NCI-H1436 treated with DMSO at 0.1 percent for 48 hours (cell line): ENCODE results near the gene CCDC61.

Experiments
- DNase-seq: peaks from one replicate; lab custom pipeline; 2025; lab: John Stamatoyannopoulos, UW

Gene CCDC61

GRCh38 chr19:46042252-46042883 is 47.1 kb downstream of the CCDC61 start:
- no peak for DNase-seq

DNA sequence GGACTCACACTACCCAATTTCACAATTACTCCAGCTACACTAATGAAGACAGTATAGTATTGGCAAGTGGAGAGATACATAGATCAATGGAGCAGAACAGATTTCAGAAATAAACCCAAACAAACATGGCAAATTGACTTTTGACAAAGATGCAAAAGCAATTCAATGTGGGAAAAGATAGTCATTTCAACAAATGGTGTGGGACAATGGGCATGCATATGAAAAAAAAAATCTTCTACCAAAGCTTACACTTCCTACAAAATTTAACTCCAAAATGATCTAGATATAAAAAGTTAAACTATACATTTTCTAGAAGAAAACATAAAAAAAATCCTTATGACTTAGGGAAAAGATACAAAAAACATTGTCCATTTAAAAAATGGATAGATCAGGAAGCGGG is 48.3 kb downstream of the CCDC61 start:
- no peak for DNase-seq

DNA sequence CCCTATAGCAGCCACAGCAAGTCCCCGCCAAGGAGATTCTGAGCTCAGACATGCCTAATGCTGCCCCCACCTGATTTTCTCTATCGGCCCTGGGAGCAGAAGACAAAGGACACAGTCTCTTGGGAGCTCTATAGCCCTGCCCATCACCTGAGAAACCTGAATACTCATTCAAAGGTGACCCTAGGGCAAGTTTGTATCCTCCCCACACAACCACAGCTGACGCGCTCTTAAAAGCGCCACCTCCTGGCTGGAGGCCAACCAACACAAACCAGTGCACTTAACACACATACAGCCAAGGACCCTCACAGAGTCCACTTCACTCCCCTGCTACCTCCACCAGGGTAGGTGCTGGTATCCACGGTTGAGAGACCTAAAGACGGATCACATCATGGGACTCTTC is 54.3 kb downstream of the CCDC61 start:
- no peak for DNase-seq

- no peak for DNase-seq
Measured at GRCh38 chr19:46052896-46053295, 57.6 kb downstream of the CCDC61 start.

DNA sequence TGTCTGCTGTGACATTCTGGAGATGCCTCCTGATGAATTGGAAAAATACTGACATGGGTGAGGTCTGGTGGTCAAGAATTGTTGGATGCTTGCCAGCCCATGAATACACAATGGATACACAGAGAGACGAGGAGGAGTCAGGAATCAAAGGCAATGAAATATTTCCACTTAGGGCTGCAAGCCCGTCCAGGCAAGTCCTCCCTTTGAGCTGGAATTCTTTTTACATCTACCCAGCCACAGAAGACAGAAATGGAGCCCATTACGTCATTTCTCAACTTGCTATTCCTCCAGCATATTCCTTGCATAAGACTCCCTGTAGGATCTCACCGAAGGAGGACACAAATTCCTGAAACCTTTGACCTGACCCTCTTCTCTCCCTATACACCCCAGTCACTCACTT is 61.3 kb downstream of the CCDC61 start:
- no peak for DNase-seq

DNA sequence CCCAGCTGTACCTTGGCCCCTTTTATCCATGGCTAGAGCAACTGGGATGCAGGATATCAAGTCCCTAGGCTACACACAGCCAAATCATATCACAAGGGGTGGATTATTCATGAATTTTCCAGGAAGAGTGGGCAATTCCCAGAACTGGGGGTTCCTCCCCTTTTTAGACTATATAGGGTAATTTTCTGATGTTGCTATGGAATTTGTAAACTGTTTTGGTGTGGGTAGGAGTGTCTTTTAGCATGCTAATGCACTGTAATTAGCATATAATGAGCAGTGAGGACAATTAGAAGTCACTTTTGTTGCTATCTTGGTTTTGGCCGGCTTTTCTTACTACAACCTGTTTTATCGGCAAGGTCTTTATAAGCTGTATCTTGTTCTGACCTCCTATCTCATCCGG is 63.5 kb downstream of the CCDC61 start:
- no peak for DNase-seq

- no peak for DNase-seq
Measured at GRCh38 chr19:46060012-46060411, 64.7 kb downstream of the CCDC61 start.

DNA sequence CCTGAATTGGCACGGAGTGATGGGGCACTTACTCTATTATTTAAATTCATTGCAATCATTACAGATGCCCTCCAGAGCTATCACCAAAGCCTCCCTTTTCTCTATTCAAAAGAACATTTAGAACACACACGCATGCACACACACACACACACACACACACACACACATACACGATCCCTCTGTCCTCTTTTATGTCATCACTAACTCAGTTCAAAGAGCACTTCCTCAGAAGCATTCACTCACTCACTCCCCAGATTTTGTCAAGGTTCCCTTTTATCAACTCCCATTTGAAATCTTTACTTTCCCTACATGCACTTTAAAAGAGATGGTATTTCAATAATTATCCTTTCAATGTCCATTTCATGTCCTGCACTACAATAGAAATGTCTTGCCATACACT is 67.9 kb downstream of the CCDC61 start:
- no peak for DNase-seq

GRCh38 chr19:46065486-46066071 is 70.3 kb downstream of the CCDC61 start:
- DNase-seq = no peak

GRCh38 chr19:46066471-46066870 is 71.2 kb downstream of the CCDC61 start:
- no peak for DNase-seq

GRCh38 chr19:46067691-46068090 is 72.4 kb downstream of the CCDC61 start:
- DNase-seq = no peak
